WTC11 (cell line): Measurements from ENCODE around the gene TRPM8.

ENCODE experiments used
- ATF3 ChIP-seq: sonication (generic); formaldehyde crosslinking; conservative IDR thresholded peaks from 2 replicates; pipeline ENCODE4 v1.8.1; 2022; ENCODE audit warnings: mild to moderate bottlenecking, missing genetic modification reagents
- NR1H2 ChIP-seq: sonication (generic); formaldehyde crosslinking; IDR thresholded peaks from 2 replicates; pipeline ENCODE4 v1.9.0; 2021; ENCODE audit warnings: mild to moderate bottlenecking, moderate library complexity, missing genetic modification reagents
- SP1 ChIP-seq: sonication (generic); formaldehyde crosslinking; conservative IDR thresholded peaks from 2 replicates; pipeline ENCODE4 v1.8.1; 2022; ENCODE audit warnings: missing genetic modification reagents
- TF ChIP-seq, protein P1 (sequence below): fragments of 200-600 bp; IDR thresholded peaks from 2 replicates; pipeline ENCODE4 v1.8.0; 2022; ENCODE audit warnings: antibody characterized with exemption
- TF ChIP-seq, protein P2 (sequence below): sonication (generic); formaldehyde crosslinking; IDR thresholded peaks from 2 replicates; pipeline ENCODE4 v1.8.0; 2022; ENCODE audit warnings: mild to moderate bottlenecking, missing genetic modification reagents

- TF ChIP-seq NR1H2 (CRISPR knock-in tag), result no peak
- TF ChIP-seq, protein P1, sequence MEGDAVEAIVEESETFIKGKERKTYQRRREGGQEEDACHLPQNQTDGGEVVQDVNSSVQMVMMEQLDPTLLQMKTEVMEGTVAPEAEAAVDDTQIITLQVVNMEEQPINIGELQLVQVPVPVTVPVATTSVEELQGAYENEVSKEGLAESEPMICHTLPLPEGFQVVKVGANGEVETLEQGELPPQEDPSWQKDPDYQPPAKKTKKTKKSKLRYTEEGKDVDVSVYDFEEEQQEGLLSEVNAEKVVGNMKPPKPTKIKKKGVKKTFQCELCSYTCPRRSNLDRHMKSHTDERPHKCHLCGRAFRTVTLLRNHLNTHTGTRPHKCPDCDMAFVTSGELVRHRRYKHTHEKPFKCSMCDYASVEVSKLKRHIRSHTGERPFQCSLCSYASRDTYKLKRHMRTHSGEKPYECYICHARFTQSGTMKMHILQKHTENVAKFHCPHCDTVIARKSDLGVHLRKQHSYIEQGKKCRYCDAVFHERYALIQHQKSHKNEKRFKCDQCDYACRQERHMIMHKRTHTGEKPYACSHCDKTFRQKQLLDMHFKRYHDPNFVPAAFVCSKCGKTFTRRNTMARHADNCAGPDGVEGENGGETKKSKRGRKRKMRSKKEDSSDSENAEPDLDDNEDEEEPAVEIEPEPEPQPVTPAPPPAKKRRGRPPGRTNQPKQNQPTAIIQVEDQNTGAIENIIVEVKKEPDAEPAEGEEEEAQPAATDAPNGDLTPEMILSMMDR, result no peak
- TF ChIP-seq SP1 (CRISPR knock-in tag), result no peak
- TF ChIP-seq, protein P2, sequence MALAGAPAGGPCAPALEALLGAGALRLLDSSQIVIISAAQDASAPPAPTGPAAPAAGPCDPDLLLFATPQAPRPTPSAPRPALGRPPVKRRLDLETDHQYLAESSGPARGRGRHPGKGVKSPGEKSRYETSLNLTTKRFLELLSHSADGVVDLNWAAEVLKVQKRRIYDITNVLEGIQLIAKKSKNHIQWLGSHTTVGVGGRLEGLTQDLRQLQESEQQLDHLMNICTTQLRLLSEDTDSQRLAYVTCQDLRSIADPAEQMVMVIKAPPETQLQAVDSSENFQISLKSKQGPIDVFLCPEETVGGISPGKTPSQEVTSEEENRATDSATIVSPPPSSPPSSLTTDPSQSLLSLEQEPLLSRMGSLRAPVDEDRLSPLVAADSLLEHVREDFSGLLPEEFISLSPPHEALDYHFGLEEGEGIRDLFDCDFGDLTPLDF (CRISPR knock-in tag), result no peak
- TF ChIP-seq ATF3 (CRISPR knock-in tag), result no peak
Observed at GRCh38 chr2:233919938-233920337, 2.8 kb downstream of the TRPM8 start.
